EL (cell line): Measurements from ENCODE around the gene SMKR1.
"Not testable (repeated sequence)": the region's sequence is repeated elsewhere in the genome, so short reads cannot be mapped to it uniquely, and the experiment has no call there.

Experiments
- DNase-seq: peaks from one replicate; pipeline ENCODE4 v3.0.0-alpha.2; 2016

Gene SMKR1

DNA sequence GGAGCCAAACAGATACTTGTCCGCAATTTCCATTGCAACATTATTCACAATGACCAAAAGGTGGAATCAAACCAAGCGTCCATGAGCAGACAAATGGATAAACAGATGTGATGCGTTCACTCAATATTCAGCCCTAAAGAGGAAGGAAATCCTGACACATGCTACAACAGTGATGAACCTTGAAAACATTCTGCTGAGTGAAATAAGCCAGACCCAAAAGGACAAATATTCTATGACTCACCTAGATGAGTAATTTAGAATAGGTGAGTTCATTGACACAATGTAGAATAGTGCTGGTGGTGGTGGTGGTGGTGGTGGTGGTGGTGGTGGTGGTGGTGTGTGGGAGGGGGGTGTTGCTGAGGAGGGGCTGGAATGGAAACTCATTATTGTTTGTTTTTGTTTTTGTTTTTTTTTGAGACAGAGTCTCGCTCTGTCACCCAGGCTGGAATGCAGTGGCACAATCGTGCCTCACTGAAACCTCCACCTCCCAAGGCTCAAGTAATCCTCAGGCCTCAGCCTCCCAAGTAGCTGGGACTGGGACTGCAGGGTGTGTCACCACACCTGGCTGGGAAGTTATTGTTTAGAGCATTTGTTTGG is 28.6 kb downstream of the SMKR1 start:
- DNase-seq, result peak; percentile 70

DNA sequence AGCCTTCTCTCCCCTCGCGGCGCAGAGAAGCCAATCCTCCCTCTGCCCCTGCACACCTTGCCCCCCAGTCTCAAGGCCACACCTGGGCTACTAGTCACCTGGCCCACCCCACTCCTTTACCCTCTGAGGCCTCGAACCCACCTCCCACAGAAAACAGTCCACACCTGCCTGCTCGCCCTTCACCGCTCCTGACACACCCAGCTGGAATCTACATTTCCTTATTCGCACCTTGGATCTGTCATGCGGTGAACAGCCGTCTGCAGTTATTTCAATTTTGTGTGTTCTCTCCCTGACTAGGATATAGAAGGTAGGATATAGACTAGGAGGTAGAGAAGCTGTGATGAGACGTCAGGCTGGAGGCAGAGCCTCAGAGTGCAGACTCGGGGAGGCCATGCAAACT is 29.4 kb downstream of the SMKR1 start:
- no peak for DNase-seq

DNA sequence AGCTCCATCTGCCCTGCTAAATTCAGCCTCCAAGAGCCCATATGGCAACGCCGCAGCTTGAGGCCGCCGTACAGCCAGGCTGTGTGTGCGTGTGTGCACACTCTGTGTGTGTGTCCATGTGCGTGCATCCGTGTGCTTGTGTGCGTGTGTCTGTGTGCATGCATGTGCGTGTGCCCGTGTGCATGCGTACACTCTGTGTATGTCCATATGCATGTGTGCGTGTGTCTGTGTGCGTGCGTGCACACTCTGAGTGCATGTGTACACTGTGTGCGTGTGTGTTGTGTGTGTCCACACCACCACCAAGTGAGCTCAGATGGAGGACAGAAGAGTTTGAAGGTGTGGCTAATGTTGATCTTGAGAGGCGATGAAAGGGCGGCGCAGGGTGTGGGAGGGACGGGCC is 30.0 kb downstream of the SMKR1 start:
- DNase-seq, result no peak

DNA sequence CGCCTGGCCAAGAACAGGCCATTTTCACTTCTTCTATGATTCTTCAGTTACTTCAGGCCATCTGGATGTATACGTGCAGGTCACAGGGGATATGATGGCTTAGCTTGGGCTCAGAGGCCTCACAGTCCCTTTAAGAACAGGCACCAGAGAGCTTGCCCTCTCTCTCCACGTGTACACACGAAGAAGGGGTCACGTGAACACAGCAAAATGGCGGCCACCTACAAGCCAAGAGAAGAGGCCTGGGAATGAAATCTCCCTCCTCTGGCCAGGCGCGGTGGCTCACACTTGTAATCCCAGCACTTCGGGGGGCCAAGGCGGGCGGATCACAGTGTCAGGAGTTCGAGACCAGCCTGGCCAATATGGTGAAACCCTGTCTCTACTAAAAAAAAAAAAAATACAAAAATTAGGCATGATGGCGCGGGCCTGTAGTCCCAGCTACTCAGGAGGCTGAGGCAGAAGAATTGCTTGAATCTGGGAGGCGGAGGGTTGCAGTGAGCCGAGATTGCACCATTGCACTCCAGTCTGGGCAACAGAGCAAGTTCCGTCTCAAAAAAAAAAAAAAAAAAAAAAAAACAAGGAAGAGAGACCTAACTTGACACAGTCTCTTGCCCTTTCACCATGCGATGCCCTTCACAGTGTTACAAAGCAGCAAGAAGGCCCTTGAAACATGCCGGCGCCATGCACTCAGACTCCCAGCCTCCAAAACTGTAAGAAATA is 32.4 kb downstream of the SMKR1 start:
- not testable (repeated sequence) for DNase-seq

DNA sequence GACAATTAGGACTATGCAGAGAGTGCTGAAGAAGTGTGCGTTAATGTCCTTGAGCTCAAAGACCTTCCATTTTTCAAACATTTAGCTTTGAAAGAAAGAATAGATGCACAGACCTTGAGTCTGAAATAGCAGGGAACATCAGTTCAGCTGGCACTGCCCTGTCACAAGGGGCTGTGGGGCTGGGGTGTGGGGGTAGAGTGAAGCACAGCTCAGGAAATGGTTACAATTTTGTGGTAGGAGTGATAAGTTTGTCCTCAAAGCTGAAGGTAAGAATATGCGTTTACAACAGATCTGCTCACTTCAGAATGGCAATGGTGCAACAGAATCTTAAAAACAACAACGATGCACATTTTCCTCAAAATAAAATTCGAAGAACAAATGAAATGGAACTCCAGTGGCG is 33.6 kb downstream of the SMKR1 start:
- no peak for DNase-seq

DNA sequence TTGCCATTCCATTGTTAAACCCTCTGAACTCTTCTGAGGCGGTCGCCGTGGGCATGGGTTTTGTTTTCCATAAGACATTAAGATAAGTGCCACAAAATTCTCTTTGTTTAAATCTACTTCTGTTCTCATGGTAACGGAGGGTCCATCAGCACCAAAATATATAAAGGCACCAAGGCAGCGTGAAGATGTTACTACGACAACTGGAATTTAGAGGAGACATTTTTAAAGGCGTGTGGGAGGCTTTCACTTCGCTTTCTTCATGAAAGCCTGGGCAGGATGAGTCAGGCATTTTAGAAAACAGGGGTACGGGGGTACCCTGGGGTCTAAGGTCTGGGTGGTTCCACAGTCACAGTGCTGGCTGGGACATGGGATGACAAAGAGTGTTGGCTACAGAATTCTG is 34.0 kb downstream of the SMKR1 start:
- DNase-seq, result no peak

DNA sequence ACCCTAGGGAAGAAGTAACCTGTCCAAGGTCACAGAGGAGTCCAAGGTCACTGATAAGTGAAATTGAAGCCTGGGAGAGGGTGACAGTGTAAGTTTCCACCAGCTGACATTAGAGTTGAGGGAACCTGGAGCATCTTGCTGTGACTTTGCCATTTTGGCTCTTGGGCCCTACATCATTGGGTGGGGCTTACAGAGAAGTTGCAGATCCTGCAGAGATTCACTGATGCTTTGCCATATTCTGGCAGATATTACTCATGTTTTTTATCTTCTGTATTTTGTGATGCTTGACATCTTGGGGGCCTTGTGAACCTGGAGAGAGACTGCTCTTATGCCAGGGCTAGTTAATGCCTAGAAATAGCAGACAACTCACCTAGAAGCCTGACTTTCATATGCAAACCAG is 36.5 kb downstream of the SMKR1 start:
- no peak for DNase-seq

DNA sequence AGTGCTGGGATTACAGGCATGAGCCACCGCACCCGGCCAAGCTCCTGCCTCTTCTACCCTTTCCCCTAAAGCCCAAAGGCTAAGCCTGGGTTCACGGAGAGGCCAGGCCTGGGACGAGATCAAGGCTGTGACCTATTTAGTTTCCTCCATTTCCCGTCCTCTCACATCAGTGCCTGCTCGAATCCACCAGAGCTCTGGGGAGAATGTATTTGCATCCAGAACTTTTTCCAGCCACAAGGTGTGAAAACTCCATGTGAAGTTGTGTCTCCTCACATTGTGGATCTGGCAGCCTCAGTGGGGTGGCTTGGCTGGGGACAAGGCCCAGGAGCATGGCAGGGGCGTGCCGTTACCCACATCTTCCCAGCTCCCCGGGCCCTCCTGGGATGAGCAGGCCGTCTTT is 38.0 kb downstream of the SMKR1 start:
- no peak for DNase-seq

DNA sequence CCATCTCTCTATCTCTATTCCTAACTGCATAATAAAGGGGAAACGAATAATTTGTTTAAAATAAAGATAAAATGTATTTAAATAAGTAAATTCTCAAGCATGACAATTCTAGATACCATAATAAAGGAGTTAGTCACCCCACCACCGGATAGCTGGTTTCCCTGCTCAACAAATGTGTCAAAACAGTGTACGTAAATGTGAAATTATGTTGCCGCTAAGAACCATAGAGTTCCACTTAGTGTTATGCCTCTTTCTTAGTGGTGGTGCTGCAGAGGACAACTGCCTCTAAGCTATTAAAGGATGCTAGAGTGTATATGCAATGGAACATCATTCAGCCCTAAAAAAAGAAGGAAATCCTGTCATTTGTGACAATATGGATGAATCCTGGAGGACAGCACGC is 42.4 kb downstream of the SMKR1 start:
- no peak for DNase-seq

DNA sequence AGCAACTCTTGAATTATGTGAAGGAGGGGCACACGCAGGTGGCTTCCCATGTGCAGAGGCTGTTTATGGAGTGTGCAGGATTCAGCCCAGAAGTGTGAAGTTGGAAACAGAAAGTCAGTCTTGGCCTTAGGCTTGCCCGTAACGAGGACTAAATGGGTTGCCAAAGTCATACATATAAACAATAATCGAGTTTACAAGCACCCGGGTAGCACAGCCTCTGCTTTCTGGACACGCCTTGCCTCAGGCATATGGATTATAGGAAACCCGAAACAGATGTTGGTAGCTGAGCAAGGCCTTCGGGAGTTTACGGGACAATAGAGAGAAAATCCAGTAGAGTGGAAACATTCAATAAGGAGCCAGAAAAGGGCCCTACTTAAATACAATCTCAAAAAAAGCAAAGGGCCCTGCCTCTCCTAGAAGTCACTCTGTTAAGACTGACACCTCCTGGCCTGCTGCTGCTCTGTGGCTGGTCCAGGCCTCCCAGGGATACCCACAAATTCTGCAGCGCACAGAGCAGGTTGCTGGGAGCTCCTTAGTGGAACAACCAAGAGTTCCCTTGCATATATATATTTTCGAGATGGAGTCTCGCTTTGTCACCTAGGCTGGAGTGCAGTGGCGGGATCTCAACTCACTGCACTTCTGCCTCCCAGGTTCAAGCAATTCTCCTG is 48.5 kb downstream of the SMKR1 start:
- DNase-seq, result peak; percentile 13

DNA sequence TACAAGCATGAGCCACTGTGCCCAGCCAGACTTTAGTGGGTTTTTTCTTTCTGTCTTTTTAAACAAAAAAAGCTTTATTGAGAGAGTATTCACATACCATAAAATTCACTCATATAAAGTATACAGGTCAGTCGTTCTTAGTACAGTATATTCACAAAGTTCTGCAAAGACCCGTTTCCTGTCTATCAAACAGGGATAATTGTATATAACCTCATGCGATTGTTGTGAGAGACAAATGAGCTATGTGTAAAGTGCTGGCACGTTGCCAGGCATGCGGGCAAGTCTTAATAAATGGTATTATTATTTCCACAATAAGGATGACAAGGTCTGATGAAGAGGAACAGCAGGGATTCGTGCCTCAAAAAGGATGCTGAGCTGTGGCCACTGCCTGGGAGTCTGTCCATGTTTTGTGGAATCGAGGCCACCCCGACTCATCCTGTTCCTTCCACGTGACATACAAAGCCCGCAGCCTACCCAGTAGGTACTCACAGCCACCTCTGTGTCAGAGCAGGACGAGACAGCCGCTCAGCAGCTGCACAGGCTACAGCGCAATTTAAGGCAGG is 51.6 kb downstream of the SMKR1 start:
- DNase-seq, result peak; percentile 72

DNA sequence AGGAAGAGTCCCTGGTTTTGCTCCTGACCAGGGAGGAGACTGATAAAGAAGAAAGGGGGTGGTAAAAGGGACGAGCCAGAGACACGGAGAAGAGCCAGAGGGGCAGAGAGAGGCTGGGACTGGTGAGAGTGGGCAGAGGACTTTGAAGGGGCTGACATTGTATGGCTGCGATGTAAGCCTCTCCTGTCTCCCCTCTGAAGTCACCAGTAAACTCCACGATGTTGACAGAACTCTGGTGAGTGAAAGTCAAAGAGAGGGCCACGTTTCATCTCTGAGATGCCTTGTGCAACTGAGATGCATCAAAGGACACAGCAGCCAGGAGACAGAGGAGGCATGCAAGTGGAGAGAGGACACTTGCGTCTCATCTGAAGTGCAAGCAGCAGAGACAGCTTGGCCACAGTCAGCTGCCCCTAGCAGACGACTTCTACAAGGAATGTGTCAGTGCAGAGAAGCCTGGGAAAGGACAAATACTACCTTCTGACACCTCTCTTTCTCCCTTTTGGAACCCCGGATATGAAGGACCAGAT is 54.3 kb downstream of the SMKR1 start:
- DNase-seq, result no peak

DNA sequence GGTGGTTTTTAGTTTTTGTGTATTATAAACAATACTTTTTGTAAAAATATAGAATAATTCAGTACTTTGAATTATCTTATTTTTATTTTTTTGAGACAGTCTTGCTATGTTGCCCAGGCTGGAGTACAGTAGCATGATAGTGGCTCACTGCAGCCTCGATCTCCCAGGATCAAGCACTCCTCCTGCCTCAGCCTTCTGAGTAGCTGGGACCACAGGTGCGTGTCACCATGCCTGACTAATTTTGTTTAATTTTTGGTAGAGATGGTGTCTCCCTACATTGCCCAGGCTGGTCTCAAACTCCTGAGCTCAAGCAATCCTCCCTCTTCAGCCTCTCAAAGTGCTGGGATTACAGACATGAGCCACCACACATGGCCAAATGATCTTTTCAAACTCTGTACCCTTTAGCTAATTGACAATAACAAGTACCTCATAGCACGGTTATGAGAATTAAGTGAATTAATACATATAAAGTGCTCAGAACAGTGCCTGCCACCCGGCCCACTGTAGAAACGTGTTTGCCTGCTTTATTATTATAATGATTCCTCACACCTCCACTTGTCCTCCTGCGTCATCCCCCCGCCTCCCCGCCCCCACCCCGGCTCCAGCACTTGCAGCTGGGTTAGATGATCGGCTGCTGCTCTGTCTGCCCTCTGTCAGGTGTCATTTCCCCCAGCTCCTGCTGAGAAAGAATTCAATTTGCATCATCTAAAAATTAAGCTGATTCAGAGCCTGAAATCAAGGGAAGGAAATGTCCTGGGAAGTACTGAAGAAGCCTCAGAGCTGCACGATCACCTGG is 55.6 kb downstream of the SMKR1 start:
- DNase-seq, result no peak

DNA sequence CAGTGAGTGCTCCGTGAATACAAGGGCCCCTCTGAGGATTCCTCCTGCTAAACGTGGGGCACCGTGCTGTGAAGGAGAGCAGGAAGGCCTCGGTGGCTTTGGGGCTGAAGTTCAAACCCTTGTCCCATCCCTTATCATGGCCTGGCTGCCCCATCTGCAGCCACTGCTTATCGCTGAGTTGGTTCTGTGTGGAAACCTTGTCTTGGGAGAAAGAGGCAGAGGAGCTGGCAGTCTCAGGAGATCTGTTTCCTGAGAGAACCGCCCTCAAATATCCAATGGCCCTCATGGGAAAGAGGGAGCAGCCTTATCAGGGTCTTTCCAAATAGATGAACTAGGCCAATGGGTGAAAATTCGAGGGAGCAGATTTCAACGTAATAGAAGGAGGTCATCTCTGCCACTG is 57.2 kb downstream of the SMKR1 start:
- no peak for DNase-seq

DNA sequence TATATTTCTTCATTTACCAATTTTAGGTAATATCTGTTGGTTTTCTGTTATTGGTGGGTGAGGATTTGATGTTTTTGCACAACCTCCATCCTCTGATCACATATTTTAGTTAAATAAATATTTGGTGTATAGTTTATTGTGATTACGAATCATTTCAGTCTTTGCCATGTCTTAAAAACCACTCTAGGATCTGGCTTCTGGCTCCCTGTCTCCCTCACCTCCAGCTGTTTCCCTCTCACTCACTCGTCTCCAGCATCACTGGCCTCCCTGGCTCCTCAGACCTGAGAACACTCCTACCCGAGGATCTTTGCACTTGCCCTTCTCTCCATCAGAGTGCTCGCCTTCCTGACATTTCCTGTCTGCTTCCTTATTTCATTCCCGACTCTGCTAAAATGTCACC is 58.5 kb downstream of the SMKR1 start:
- DNase-seq, result no peak

DNA sequence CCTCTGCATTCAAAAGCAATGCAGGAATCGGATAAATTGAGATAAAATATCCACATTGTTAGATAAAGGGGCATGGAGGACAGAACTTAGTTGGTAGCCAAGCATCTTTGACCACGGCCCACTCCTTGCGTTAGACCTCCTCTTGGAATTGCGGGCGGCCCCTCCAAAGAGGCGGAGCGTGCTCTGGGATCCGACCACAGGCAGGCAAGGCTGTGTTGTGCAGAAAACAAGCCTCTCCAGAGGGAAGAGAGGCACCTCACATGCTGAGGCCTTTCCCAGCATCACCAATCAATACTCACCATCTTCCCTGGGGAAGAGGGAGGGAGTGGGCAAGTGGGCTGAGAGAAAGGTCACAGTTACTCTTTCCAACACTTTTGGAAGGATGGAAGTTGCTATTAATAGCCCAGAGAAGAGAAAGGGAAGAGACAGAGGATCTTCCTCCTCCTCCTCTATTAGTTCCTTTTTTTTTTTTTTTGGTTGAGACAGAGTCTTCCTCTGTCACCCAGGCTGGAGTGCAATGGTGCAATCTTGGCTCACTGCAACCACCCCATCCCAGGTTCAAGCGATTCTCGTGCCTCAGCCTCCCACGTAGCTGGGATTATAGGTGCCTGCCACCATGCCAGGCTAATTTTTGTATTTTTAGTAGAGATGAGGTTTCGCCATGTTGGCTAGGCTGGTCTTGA is 59.5 kb downstream of the SMKR1 start:
- no peak for DNase-seq
